NB4 (cell line): Measurements from ENCODE around the gene ZNF334.

ENCODE experiments used
- CTCF ChIP-seq: IDR thresholded peaks from one replicate; pipeline ENCODE4 v1.5.1; 2012; ENCODE audit warnings: low read depth, low read length
- MAX ChIP-seq: IDR thresholded peaks from 2 replicates; pipeline ENCODE4 v1.6.1; 2011; ENCODE audit warnings: low read depth, low read length
- MYC ChIP-seq: IDR thresholded peaks from 2 replicates; pipeline ENCODE4 v1.6.1; 2011; ENCODE audit warnings: low read depth, low read length
- POLR2A ChIP-seq: IDR thresholded peaks from 2 replicates; pipeline ENCODE4 v1.6.1; 2011; ENCODE audit warnings: mild to moderate bottlenecking; ENCODE audit not compliant: insufficient read length; ENCODE audit errors: extremely low read depth

- TF ChIP-seq CTCF (no peak), POLR2A (no peak), MAX (no peak), MYC (no peak)
These were observed 35.7 kb downstream of the ZNF334 start for GRCh38 chr20:46477640-46478039.
